ENCODE results near the gene RBPJL. TPM values are rescaled to one million over a fixed set of nuclear protein-coding genes. Genes with fewer than 3 reads are reported as not detected.
A peak's percentile ranks its signal among the peaks of the same experiment; 100 is the strongest.

The RBPJL gene
- total and polyA plus RNA-seq, 2 of the 8 experiments (the other 6 are each of a cell fraction or from before 2014, with no cell fraction given), result 0.67 to 1.3 TPM

DNA sequence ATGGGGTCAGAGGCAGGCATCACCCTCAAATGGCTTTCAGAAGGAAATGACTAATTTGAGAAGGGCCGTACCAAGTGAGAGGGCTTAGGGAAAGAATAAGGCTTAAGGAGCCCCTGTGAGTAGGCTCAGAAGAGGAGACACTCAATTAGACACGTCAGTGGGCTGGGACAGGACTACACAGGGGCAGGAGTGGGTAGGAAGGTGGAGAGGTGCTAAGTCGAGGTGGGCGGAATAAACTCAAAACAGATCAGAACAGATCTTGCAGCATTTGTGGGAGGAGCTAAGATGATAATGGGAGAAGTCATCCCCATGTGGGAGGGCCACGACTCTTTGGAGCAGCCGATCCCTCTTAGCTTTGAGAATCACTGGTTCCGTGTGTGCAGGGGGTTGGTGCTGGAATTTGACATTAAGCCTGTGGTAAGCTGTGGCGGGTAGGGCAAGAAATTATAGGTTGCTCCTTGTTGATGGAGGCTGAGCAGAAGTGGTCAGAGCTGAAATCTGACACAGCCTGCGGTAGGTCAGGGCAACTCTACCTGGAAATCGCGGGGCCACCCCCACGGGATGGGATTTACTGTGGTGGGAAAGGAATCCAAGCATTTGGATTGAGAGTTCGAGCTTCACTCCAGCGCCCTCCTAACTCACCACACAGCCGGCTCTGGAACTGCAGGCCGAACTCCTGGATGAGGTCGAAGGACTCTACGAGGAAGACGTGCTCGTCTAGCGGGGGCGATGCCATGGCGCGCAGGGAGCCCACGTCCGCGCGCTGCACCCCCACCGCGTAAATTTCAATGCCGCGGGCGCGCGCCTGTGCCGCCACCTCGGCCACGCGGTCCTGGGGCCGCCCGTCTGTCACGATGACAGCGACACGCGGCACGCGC is 2.8 kb upstream of the RBPJL start:
- Histone ChIP-seq H3K23ac (ENCODE audit: insufficient read length) (no peak overlapping the region), H4K8ac (ENCODE audit: extremely low read depth, insufficient read depth, low read length) (peak overlapping the region; percentile 28; the same call in 1 of the 2 replicates), H4K91ac (replicated peaks; ENCODE audit: insufficient read length, low read length) (no peak overlapping the region), H2BK5ac (ENCODE audit: low read depth, low read length) (no peak overlapping the region), H2AK5ac (ENCODE audit: low read depth, low read length) (0 out of 2 replicates have a peak overlapping the region, but pooled peaks have one; percentile 24), H3K79me2 (ENCODE audit: control insufficient read depth in 1 of 2, insufficient read depth in 2 of 2, low read length in 2 of 2) (no peaks in the 10 kb centered on the region), H4K5ac (ENCODE audit: insufficient read length, low read depth, low read length) (no peak overlapping the region), H3K4me3 (ENCODE audit: extremely low read depth in 1 of 4, insufficient read depth in 2 of 4, low read depth in 3 of 4, low read length in 4 of 4) (no peak overlapping the region), H3K27ac (ENCODE audit: low read depth, low read length) (no peak overlapping the region), H2BK12ac (ENCODE audit: low read depth, low read length) (no peak overlapping the region), H2BK20ac (ENCODE audit: low read length) (no peak overlapping the region), H2BK120ac (replicated peaks; ENCODE audit: low read depth, low read length) (no peak overlapping the region), H3K4ac (replicated peaks; ENCODE audit: insufficient read length, low read depth, low read length) (no peak overlapping the region), H3K56ac (replicated peaks; ENCODE audit: insufficient read length, low read depth, low read length) (no peak overlapping the region), H3K9ac (replicated peaks in 1 of 4; ENCODE audit: extremely low read depth in 1 of 4, low read depth in 3 of 4, low read length in 3 of 4) (no peak overlapping the region), H3K14ac (ENCODE audit: insufficient read length) (no peak overlapping the region), H3K9me3 (ENCODE audit: insufficient read depth in 2 of 2, low read depth in 1 of 2, low read length in 1 of 2) (no peaks in the 10 kb centered on the region), H3K4me2 (ENCODE audit: insufficient read depth in 1 of 2, low read depth in 2 of 2, low read length in 2 of 2) (no peak overlapping the region; a peak in 1 of 4 replicates), H3K36me3 (ENCODE audit: control insufficient read depth in 2 of 4, insufficient read depth in 4 of 4, low read length in 3 of 4) (no peaks in the 10 kb centered on the region), H2AFZ (ENCODE audit: low read length) (no peak overlapping the region; the same call in 1 of the 2 replicates), H3K27me3 (replicated peaks in 1 of 4; ENCODE audit: control insufficient read depth in 3 of 4, extremely low read depth in 1 of 4, insufficient read depth in 3 of 4, low read length in 3 of 4) (peaks cover 0 to 3% (median 0%) of the 10 kb centered on the region in 4 experiments; a peak in 3 of 7 replicates), H3K23me2 (ENCODE audit: low read depth, low read length) (no peaks in the 10 kb centered on the region; the same call in 1 of the 2 replicates), H3K18ac (ENCODE audit: extremely low read depth, low read length) (no peak overlapping the region), H3K79me1 (ENCODE audit: low read depth, low read length) (no peaks in the 10 kb centered on the region), H3K4me1 (replicated peaks in 1 of 4; ENCODE audit: control insufficient read depth in 3 of 4, insufficient read depth in 4 of 4, low read length in 3 of 4) (peaks cover 0 to 17% (median 10%) of the 10 kb centered on the region in 4 experiments; a peak in 4 of 7 replicates), H4K20me1 (replicated peaks in 1 of 2; ENCODE audit: control insufficient read depth in 1 of 2, insufficient read depth in 2 of 2, low read length in 2 of 2) (no peaks in the 10 kb centered on the region), H2BK15ac (ENCODE audit: low read length) (no peak overlapping the region)
- 93% methylated on average over 44 of the region's 47 CpGs; no CpG with 5 or more reads in 1 of the 2 experiments for WGBS, 2 experiments (ENCODE audit: extremely low coverage in 1 of 2, insufficient coverage in 1 of 2, insufficient read length in 1 of 2, insufficient replicate concordance in 2 of 2, low coverage in 1 of 2, low lambda C conversion rate in 2 of 2, missing lambda C conversion rate in 1 of 2)
- POLR2A ChIA-PET (ENCODE audit: partially characterized antibody), result interaction anchor here (1.1 to 4.2 kb wide), 5 partner anchors 10 to 167 kb away, joined by 3 to 18 read pairs (median 3); no protein-coding TSS in a partner anchor
- DNase-seq (ENCODE audit: low read depth in 1 of 2, low spot score in 2 of 2) (no peak), FAIRE-seq (no peak)
- CTCF ChIA-PET (ENCODE audit: partially characterized antibody), result interaction anchor here (0.7 to 6.2 kb wide), 8 partner anchors 8 to 165 kb away, joined by 3 to 104 read pairs (median 3); no protein-coding TSS in a partner anchor
- TF ChIP-seq EZH2 (IDR thresholded peaks at IDR 0.05; ENCODE audit: low read depth, low read length, severe bottlenecking) (no peak), SP2 (IDR thresholded peaks at IDR 0.05; ENCODE audit: low read length) (no peak), RXRA (IDR thresholded peaks at IDR 0.05; ENCODE audit: insufficient read depth, low read depth, low read length) (no peak), KDM4A (IDR thresholded peaks at IDR 0.05; ENCODE audit: low read depth, low read length, severe bottlenecking) (no peak), TCF12 (IDR thresholded peaks at IDR 0.05; ENCODE audit: low read depth, low read length) (no peak), POLR2AphosphoS5 (IDR thresholded peaks at IDR 0.05; ENCODE audit: low read depth, low read length) (no peak), RBBP5 (IDR thresholded peaks at IDR 0.05; ENCODE audit: borderline replicate concordance, low read depth, low read length) (no peak), HDAC2 (IDR thresholded peaks at IDR 0.05; ENCODE audit: borderline replicate concordance in 1 of 2, low read depth in 2 of 2, low read length in 2 of 2) (no peak), SIX5 (IDR thresholded peaks at IDR 0.05; ENCODE audit: low read depth, low read length) (no peak), HDAC6 (IDR thresholded peaks at IDR 0.05; ENCODE audit: low read depth, low read length) (no peak)
- TF ChIP-seq, protein P1, sequence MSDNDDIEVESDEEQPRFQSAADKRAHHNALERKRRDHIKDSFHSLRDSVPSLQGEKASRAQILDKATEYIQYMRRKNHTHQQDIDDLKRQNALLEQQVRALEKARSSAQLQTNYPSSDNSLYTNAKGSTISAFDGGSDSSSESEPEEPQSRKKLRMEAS (IDR thresholded peaks at IDR 0.05), result no peak
